Measurements from ENCODE around the gene ARHGAP26.

ARHGAP26 gene

GRCh38 chr5:143138839-143139238, 368.7 kb downstream of the ARHGAP26 start:
- DNase-seq (ENCODE audit: insufficient read length, low spot score) = no peak
- no peak for TF ChIP-seq POLR2A (IDR thresholded peaks at IDR 0.05; ENCODE audit: low read depth, low read length)
- FAIRE-seq = no peak

- DNase-seq (ENCODE audit: insufficient read length, low spot score) (no peak), FAIRE-seq (no peak)
- TF ChIP-seq POLR2A (IDR thresholded peaks at IDR 0.05; ENCODE audit: low read depth, low read length) = no peak
Observed at GRCh38 chr5:143139585-143139984, 369.4 kb downstream of the ARHGAP26 start.

- DNase-seq (ENCODE audit: insufficient read length, low spot score) = no peak
- no peak for TF ChIP-seq POLR2A (IDR thresholded peaks at IDR 0.05; ENCODE audit: low read depth, low read length)
Observed at GRCh38 chr5:143140492-143141203, 370.5 kb downstream of the ARHGAP26 start.

GRCh38 chr5:143141652-143142051, 371.5 kb downstream of the ARHGAP26 start:
- FAIRE-seq (no peak), DNase-seq (ENCODE audit: insufficient read length, low spot score) (no peak)
- no peak for TF ChIP-seq POLR2A (IDR thresholded peaks at IDR 0.05; ENCODE audit: low read depth, low read length)

More at GRCh38 chr5:143140492-143141203, 370.5 kb downstream of the ARHGAP26 start:
- FAIRE-seq = no peak

- DNase-seq (ENCODE audit: insufficient read length, low spot score) = no peak
- no peak for TF ChIP-seq POLR2A (IDR thresholded peaks at IDR 0.05; ENCODE audit: low read depth, low read length)
- FAIRE-seq = no peak
Observed at GRCh38 chr5:143142596-143143435, 372.6 kb downstream of the ARHGAP26 start.

GRCh38 chr5:143143973-143144372, 373.8 kb downstream of the ARHGAP26 start:
- FAIRE-seq (no peak), DNase-seq (ENCODE audit: insufficient read length, low spot score) (peak; percentile 19)
- TF ChIP-seq POLR2A (IDR thresholded peaks at IDR 0.05; ENCODE audit: low read depth, low read length) = no peak

- DNase-seq (ENCODE audit: insufficient read length, low spot score) = no peak
- TF ChIP-seq POLR2A (IDR thresholded peaks at IDR 0.05; ENCODE audit: low read depth, low read length) = no peak
- FAIRE-seq = no peak
Observed at GRCh38 chr5:143145243-143146160, 375.3 kb downstream of the ARHGAP26 start.

GRCh38 chr5:143146161-143146560, 376.0 kb downstream of the ARHGAP26 start:
- DNase-seq (ENCODE audit: insufficient read length, low spot score) (no peak), FAIRE-seq (no peak)
- TF ChIP-seq POLR2A (IDR thresholded peaks at IDR 0.05; ENCODE audit: low read depth, low read length) = no peak

- no peak for DNase-seq (ENCODE audit: insufficient read length, low spot score)
- FAIRE-seq = no peak
- TF ChIP-seq POLR2A (IDR thresholded peaks at IDR 0.05; ENCODE audit: low read depth, low read length) = no peak
Observed at GRCh38 chr5:143147383-143147782, 377.2 kb downstream of the ARHGAP26 start.

GRCh38 chr5:143147902-143148301, 377.7 kb downstream of the ARHGAP26 start:
- no peak for TF ChIP-seq POLR2A (IDR thresholded peaks at IDR 0.05; ENCODE audit: low read depth, low read length)
- FAIRE-seq (no peak), DNase-seq (ENCODE audit: insufficient read length, low spot score) (no peak)

- FAIRE-seq = no peak
- TF ChIP-seq POLR2A (IDR thresholded peaks at IDR 0.05; ENCODE audit: low read depth, low read length) = no peak
- DNase-seq (ENCODE audit: insufficient read length, low spot score) = no peak
Observed at GRCh38 chr5:143148771-143149170, 378.6 kb downstream of the ARHGAP26 start.

GRCh38 chr5:143149759-143150158, 379.6 kb downstream of the ARHGAP26 start:
- FAIRE-seq (no peak), DNase-seq (ENCODE audit: insufficient read length, low spot score) (no peak)
- TF ChIP-seq POLR2A (IDR thresholded peaks at IDR 0.05; ENCODE audit: low read depth, low read length) = no peak

GRCh38 chr5:143151056-143151700, 381.0 kb downstream of the ARHGAP26 start:
- FAIRE-seq (no peak), DNase-seq (ENCODE audit: insufficient read length, low spot score) (no peak)
- TF ChIP-seq POLR2A (IDR thresholded peaks at IDR 0.05; ENCODE audit: low read depth, low read length) = no peak
